Activated T-helper 1 cell treated with anti-CD3 and anti-CD28 coated beads, Interleukin-2, amount 50 U/mL, for 16 hours (primary cell): ENCODE data around the gene ACP6.
"Not testable (repeated sequence)": the region's sequence is repeated elsewhere in the genome, so short reads cannot be mapped to it uniquely, and the experiment has no call there.

Experiments
- DNase-seq, 2 donors: peaks; one replicate each; pipeline ENCODE4 v3.0.0-alpha.2; 2020; ENCODE audit warnings: low read depth in 1 of 2, low spot score in 1 of 2

The ACP6 gene

DNA sequence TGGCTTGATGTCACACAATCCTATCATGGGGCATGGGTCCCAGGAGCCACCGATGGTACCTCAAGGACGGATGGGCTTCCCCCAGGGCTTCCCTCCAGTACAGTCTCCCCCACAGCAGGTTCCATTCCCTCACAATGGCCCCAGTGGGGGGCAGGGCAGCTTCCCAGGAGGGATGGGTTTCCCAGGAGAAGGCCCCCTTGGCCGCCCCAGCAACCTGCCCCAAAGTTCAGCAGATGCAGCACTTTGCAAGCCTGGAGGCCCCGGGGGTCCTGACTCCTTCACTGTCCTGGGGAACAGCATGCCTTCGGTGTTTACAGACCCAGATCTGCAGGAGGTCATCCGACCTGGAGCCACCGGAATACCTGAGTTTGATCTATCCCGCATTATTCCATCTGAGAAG lies 46.3 kb downstream of the ACP6 start:
- no peak for DNase-seq

DNA sequence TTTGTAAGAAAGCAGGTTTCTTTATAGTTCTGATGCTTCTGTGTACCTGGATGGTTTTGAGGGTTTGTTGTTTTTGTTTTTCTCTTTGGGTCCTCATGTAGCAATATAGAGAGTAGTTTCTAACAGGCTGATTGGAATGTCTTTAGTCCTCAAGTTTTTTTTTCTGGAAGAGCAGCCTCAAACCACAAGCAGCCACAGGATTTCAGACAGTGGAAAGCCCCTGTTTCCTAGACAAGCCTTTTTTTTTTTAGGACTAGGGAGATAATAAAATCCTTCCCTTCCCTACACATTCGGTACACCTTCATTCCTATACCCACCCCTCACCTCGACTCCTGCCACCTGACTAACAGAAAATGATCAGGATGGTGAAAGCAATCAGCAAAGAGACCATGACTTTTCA lies 47.6 kb downstream of the ACP6 start:
- DNase-seq = no peak

DNA sequence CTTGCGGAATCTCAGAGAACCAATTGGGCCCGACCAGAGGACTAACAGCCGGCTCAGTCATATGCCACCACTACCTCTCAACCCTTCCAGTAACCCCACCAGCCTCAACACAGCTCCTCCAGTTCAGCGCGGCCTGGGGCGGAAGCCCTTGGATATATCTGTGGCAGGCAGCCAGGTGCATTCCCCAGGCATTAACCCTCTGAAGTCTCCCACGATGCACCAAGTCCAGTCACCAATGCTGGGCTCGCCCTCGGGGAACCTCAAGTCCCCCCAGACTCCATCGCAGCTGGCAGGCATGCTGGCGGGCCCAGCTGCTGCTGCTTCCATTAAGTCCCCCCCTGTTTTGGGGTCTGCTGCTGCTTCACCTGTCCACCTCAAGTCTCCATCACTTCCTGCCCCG lies 49.8 kb downstream of the ACP6 start:
- no peak for DNase-seq

DNA sequence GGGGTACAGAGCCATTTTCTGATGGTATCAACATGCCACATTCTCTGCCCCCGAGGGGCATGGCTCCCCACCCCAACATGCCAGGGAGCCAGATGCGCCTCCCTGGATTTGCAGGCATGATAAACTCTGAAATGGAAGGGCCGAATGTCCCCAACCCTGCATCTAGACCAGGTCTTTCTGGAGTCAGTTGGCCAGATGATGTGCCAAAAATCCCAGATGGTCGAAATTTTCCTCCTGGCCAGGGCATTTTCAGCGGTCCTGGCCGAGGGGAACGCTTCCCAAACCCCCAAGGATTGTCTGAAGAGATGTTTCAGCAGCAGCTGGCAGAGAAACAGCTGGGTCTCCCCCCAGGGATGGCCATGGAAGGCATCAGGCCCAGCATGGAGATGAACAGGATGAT lies 50.6 kb downstream of the ACP6 start:
- DNase-seq = no peak

DNA sequence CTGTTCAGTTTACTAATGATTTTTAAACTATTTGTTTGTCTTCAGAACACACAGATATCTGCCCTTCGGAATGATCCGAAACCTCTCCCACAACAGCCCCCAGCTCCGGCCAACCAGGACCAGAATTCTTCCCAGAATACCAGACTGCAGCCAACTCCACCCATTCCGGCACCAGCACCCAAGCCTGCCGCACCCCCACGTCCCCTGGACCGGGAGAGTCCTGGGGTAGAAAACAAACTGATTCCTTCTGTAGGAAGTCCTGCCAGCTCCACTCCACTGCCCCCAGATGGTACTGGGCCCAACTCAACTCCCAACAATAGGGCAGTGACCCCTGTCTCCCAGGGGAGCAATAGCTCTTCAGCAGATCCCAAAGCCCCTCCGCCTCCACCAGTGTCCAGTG lies 51.6 kb downstream of the ACP6 start:
- DNase-seq = no peak

- peak in 1 of 2 donors; percentile 10 for DNase-seq
These were observed 52.2 kb downstream of the ACP6 start for GRCh38 chr1:147618077-147618569.

DNA sequence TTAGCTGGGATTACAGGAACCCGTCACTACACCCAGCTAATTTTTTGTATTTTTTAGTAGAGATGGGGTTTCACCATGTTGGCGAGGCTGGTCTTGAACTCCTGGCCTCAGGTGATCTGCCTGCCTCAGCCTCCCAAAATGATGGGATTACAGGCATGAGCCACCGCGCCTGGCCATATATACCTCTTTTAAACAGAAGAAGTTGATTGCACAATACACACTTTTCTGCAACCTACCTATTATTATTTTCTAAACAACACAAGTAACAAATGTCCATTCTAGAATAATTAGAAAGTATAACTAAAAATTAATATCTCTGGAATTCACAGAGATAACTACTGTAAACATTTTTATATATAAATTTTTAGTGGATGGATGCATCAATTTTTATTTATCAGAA lies 55.4 kb downstream of the ACP6 start:
- DNase-seq = not testable (repeated sequence)

DNA sequence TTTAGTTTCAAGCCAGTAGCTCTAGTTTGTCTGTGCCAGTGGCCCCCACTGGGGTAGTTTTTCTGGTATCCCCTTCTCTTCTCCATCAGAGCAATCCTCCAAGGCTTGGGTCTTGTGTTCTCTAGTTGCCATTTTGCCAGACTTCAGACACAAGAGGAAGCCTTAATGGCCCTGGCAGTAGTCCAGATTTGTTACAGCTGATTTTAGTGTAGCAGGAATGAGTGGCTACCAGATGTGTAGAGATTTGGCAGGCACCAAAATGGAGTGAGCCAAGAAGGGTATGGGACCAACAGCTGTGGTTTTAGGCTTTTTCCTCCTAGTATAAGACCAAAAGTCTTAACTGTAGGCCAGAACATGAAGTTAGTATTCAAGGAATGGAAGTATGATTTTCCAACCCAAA lies 56.8 kb downstream of the ACP6 start:
- no peak for DNase-seq

GRCh38 chr1:147612366-147612765 lies 58.0 kb downstream of the ACP6 start:
- no peak for DNase-seq

DNA sequence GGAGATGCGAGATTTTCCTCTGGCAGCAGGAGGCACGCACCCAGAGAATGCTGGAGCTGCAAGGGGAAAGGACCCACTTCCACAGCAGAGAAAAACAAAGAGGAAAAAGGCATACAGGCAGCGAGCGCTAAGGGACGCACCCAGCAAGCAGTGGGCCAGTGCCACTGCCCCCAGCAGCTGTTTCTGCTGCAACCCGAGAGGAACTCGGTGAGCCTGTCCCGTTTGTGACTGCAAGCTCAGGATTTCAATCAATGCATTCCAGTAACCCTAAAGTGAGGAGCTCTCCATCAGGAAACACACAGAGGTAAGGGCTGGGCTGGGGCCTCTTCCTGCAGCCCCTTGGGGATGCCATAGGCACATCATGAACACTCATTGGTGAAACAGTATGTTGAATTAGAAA lies 58.7 kb downstream of the ACP6 start:
- DNase-seq = no peak

DNA sequence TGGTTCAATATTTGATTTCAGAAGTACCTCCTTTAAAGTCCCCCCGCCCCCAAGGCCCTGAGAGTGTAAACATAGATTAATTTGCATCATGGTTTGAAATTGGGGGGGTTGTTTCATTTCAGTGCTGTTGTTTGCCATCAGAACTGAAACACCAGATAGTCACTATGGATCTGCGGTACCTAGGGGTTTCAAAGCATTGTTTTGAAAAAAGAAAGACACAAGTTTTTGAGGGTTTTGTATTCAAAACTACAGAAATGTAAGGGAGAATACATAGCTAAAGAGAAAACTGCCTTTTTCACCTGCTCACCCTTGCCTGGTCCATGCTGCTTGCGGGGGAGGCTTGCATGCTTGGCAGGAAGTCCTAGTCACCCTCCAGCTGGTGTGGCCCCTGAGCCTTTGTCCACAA lies 59.3 kb downstream of the ACP6 start:
- no peak for DNase-seq

DNA sequence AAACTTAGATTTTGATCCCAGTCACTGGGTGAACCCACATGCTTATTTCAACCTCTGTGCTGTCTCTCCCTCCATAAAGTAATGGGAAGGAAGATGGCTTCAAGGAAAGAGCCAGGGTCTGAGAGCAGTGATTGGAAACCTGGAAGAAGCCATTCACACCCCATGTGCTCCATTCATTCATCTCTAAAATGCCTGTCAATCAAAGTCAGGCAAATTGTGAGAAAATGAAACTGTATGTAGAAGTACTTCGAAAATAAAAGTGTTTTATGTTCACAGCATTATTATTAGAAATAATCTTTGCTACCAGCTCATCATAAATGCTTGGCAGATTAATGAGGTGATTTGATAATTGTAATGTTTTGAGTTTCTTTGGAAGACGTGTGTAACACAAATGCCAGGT lies 61.0 kb downstream of the ACP6 start:
- no peak for DNase-seq

DNA sequence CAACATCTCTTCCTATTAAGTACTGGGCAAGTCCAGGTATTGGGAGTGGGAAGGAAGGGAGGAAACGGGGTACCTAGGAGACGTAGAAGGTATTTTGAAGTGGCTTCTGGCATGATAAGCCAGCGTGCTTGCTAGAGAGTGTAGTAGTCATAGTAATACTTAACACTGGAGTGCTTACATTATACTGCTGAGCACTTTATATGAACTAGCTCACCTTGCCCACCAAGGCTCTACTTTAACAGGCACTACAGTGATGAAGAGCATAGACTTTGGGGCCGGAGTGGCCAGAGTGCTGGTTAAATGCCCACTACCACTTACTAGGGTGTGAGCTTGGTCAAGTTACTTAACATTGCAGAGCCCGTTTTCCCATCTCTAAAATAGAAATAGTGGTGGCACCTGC lies 61.7 kb downstream of the ACP6 start:
- DNase-seq = no peak

DNA sequence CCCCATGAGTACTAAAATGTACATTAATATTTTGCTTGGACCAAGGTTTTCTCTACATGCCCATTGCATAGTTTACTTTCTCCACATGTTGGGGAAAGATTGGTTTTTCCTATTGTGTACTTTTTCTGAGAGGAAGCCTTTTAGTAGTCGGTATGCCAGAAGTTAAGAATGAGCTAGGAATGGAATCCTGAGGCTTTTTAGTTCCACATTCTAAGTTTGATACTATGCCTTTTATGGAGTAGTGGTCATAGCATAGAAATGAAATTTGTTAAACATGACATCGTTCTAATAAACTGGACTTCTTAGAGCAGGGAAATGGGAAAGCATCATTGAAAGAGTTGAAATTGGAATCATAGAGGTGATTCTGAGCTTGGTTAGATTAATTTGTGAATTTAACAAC lies 64.7 kb downstream of the ACP6 start:
- no peak for DNase-seq

DNA sequence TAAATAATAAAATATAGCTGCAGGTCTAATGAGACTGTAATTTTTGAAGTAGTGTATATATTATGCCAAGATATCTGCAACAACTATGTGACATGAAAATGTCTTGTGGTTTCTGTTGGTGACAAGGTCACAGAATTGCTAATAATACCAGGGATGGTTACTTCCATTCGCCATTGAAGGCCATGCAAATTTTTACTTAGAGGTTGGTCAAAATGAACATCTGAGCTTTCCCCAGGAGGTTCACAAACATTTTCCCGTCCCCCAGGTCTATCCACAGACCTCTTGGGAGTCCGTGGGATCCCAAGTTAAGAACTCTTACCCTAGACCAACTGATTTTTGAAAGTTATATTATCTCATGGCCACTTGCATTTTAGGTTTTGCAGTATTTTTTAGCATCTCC lies 66.3 kb downstream of the ACP6 start:
- DNase-seq = no peak

DNA sequence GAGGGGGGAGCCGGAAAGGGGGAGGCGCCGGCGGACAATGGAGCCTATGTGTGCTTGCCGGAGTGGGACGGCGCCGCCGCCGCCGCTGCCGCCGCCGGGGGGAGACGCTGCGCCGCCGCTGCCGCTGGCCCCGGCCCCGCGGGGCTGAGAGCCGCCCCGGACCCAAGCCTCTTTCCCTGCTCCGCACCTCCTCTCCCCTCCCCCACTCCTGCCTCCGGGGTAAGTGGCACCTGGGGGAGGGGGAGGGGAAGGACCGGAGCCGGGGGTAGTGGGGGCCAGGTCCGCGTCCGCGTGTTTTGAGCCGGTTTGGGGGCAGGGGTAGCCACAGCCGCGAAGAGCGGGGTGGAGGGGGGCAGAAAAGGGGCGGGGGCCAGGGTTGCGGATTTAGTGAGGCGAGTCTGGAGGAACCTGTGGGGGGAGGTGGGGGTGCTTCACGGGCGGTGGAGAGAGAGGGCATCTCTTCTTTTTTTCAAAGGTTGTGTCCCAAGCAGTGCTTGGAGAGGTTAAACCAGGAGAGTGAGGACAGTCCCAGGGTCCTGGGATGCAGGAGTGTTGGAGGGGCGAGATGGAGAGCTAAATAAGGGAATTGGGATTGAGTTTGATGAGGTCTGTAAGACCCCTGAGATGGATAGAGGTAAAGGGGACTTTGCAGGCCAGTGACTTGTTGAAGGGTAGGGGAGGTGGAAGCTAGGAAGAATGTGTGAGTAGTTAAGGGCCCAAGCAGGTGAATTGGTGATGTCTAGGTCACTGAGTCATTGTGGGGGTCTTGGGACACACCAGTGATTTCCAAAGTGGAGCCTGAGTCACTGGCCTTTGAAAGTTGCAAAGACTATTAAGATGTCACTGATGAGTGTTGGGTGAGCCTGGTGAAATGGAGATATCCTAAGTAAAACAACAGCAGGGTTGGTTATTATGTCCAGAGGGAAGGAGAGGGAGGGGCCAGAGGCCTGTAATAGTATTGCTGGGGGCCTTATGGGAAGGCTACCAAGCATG lies 69.9 kb downstream of the ACP6 start:
- no peak for DNase-seq

GRCh38 chr1:147599362-147600118 lies 70.8 kb downstream of the ACP6 start:
- DNase-seq = peak; percentile 94 to 96

- DNase-seq = peak in 1 of 2 donors; percentile 8
These were observed 71.5 kb downstream of the ACP6 start for GRCh38 chr1:147598621-147599361.

DNA sequence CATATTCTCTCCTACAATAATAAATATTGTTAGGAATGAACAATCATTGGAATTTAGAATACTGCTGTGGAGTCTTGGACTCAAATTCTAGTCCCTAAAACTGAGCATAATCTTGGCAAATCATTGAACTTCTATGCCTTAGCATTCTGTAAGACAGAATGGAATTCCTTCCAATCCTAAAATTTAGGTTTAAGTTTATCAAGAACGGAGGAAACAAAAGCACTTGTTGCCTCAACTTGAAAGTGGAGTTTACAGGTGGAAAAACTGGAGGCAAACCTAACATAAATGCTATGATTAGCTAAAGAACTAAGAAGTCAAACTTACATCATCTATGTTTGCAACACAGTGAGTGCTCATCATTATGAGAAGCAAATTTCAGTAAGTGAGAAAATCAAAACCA lies 73.3 kb downstream of the ACP6 start:
- no peak for DNase-seq
